ENCODE measurements around the gene MATR3. TPM values are rescaled to one million over a fixed set of nuclear protein-coding genes. Genes with fewer than 3 reads are reported as not detected.
A peak's percentile ranks its signal among the peaks of the same experiment; 100 is the strongest.

MATR3 gene
- total RNA-seq, 1 donor from 2014 or later: 169 TPM

GRCh38 chr5:139361835-139362429 is 68.4 kb downstream of the MATR3 start:
- Histone ChIP-seq H3K9me3 (ENCODE audit: control insufficient read depth in 3 of 3, low read length in 3 of 3) (no peaks in the 10 kb centered on the region), H3K9ac (ENCODE audit: low read depth in 1 of 3, low read length in 3 of 3) (no peak overlapping the region), H3K27ac (ENCODE audit: low read depth, low read length) (no peak overlapping the region), H3K27me3 (ENCODE audit: control insufficient read depth in 3 of 3, insufficient read depth in 3 of 3, low read length in 3 of 3) (no peaks in the 10 kb centered on the region), H3K4me3 (ENCODE audit: low read length in 3 of 3) (no peak overlapping the region), H3K4me1 (ENCODE audit: control insufficient read depth in 3 of 3, insufficient read depth in 3 of 3, low read length in 3 of 3) (no peaks in the 10 kb centered on the region), H3K36me3 (ENCODE audit: control insufficient read depth in 3 of 3, insufficient read depth in 3 of 3, low read length in 3 of 3) (peaks cover 0 to 24% (median 14%) of the 10 kb centered on the region in 3 donors)

- Histone ChIP-seq H3K4me1 (ENCODE audit: control insufficient read depth in 3 of 3, insufficient read depth in 3 of 3, low read length in 3 of 3) (peaks cover 3 to 5% (median 3%) of the 10 kb centered on the region in 3 donors), H3K27me3 (ENCODE audit: control insufficient read depth in 3 of 3, insufficient read depth in 3 of 3, low read length in 3 of 3) (no peaks in the 10 kb centered on the region), H3K9ac (ENCODE audit: low read depth in 1 of 3, low read length in 3 of 3) (no peak overlapping the region), H3K27ac (ENCODE audit: low read depth, low read length) (no peak overlapping the region), H3K4me3 (ENCODE audit: low read length in 3 of 3) (no peak overlapping the region), H3K9me3 (ENCODE audit: control insufficient read depth in 3 of 3, low read length in 3 of 3) (no peaks in the 10 kb centered on the region), H3K36me3 (ENCODE audit: control insufficient read depth in 3 of 3, insufficient read depth in 3 of 3, low read length in 3 of 3) (peaks cover 3 to 24% (median 21%) of the 10 kb centered on the region in 3 donors)
Measured at GRCh38 chr5:139363937-139364336, 70.4 kb downstream of the MATR3 start.

DNA sequence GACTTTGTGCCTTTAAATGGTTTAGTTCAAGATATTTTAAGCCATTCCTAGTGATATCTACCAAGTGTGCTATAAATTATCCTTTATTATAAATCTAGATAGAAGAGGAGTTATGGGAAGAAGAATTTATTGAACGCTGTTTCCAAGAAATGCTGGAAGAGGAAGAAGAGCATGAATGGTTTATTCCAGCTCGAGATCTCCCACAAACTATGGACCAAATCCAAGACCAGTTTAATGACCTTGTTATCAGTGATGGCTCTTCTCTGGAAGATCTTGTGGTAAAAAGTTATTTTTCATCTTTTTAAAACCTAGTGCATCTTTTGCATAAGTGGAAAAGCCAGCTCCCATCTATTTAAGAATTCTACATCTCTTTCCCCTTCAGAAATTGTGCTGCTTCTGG is 70.9 kb downstream of the MATR3 start:
- H3K4me3 ChIP-seq (ENCODE audit: low read length in 3 of 3): no peak overlapping the region
- no peak overlapping the region for H3K27ac ChIP-seq (ENCODE audit: low read depth, low read length)
- H3K36me3 ChIP-seq (ENCODE audit: control insufficient read depth in 3 of 3, insufficient read depth in 3 of 3, low read length in 3 of 3): peaks cover 3 to 28% (median 25%) of the 10 kb centered on the region in 3 donors

GRCh38 chr5:139368613-139369012 is 75.1 kb downstream of the MATR3 start:
- H3K9me3 ChIP-seq (ENCODE audit: control insufficient read depth in 3 of 3, low read length in 3 of 3): no peaks in the 10 kb centered on the region
- H3K4me1 ChIP-seq (ENCODE audit: control insufficient read depth in 3 of 3, insufficient read depth in 3 of 3, low read length in 3 of 3): peaks cover 11 to 22% (median 14%) of the 10 kb centered on the region in 3 donors
- no peaks in the 10 kb centered on the region for H3K27me3 ChIP-seq (ENCODE audit: control insufficient read depth in 3 of 3, insufficient read depth in 3 of 3, low read length in 3 of 3)
- H3K27ac ChIP-seq (ENCODE audit: low read depth, low read length): peak overlapping the region; percentile 10
- H3K4me3 ChIP-seq (ENCODE audit: low read length in 3 of 3): no peak overlapping the region
- H3K36me3 ChIP-seq (ENCODE audit: control insufficient read depth in 3 of 3, insufficient read depth in 3 of 3, low read length in 3 of 3): peaks cover 8 to 41% (median 30%) of the 10 kb centered on the region in 3 donors
- H3K9ac ChIP-seq (ENCODE audit: low read depth in 1 of 3, low read length in 3 of 3): no peak overlapping the region

More for the DNA sequence above, 70.9 kb downstream of the MATR3 start:
- no peak overlapping the region for H3K9ac ChIP-seq (ENCODE audit: low read depth in 1 of 3, low read length in 3 of 3)
- no peaks in the 10 kb centered on the region for H3K27me3 ChIP-seq (ENCODE audit: control insufficient read depth in 3 of 3, insufficient read depth in 3 of 3, low read length in 3 of 3)
- no peaks in the 10 kb centered on the region for H3K9me3 ChIP-seq (ENCODE audit: control insufficient read depth in 3 of 3, low read length in 3 of 3)
- peaks cover 6 to 10% (median 8%) of the 10 kb centered on the region in 3 donors for H3K4me1 ChIP-seq (ENCODE audit: control insufficient read depth in 3 of 3, insufficient read depth in 3 of 3, low read length in 3 of 3)

GRCh38 chr5:139369181-139369580 is 75.6 kb downstream of the MATR3 start:
- Histone ChIP-seq H3K4me1 (ENCODE audit: control insufficient read depth in 3 of 3, insufficient read depth in 3 of 3, low read length in 3 of 3) (peaks cover 16 to 28% (median 20%) of the 10 kb centered on the region in 3 donors), H3K27ac (ENCODE audit: low read depth, low read length) (peak overlapping the region; percentile 10), H3K27me3 (ENCODE audit: control insufficient read depth in 3 of 3, insufficient read depth in 3 of 3, low read length in 3 of 3) (no peaks in the 10 kb centered on the region), H3K9me3 (ENCODE audit: control insufficient read depth in 3 of 3, low read length in 3 of 3) (no peaks in the 10 kb centered on the region), H3K9ac (ENCODE audit: low read depth in 1 of 3, low read length in 3 of 3) (no peak overlapping the region), H3K4me3 (ENCODE audit: low read length in 3 of 3) (no peak overlapping the region), H3K36me3 (ENCODE audit: control insufficient read depth in 3 of 3, insufficient read depth in 3 of 3, low read length in 3 of 3) (peaks cover 9 to 36% (median 26%) of the 10 kb centered on the region in 3 donors)

- no peaks in the 10 kb centered on the region for H3K9me3 ChIP-seq (ENCODE audit: control insufficient read depth in 3 of 3, low read length in 3 of 3)
- H3K36me3 ChIP-seq (ENCODE audit: control insufficient read depth in 3 of 3, insufficient read depth in 3 of 3, low read length in 3 of 3): peaks cover 11 to 20% (median 18%) of the 10 kb centered on the region in 3 donors
- H3K27ac ChIP-seq (ENCODE audit: low read depth, low read length): no peak overlapping the region
- H3K27me3 ChIP-seq (ENCODE audit: control insufficient read depth in 3 of 3, insufficient read depth in 3 of 3, low read length in 3 of 3): no peaks in the 10 kb centered on the region
- no peak overlapping the region for H3K4me3 ChIP-seq (ENCODE audit: low read length in 3 of 3)
- H3K9ac ChIP-seq (ENCODE audit: low read depth in 1 of 3, low read length in 3 of 3): no peak overlapping the region
- H3K4me1 ChIP-seq (ENCODE audit: control insufficient read depth in 3 of 3, insufficient read depth in 3 of 3, low read length in 3 of 3): peaks cover 20 to 39% (median 22%) of the 10 kb centered on the region in 3 donors
Measured at GRCh38 chr5:139371482-139372435, 78.2 kb downstream of the MATR3 start.

DNA sequence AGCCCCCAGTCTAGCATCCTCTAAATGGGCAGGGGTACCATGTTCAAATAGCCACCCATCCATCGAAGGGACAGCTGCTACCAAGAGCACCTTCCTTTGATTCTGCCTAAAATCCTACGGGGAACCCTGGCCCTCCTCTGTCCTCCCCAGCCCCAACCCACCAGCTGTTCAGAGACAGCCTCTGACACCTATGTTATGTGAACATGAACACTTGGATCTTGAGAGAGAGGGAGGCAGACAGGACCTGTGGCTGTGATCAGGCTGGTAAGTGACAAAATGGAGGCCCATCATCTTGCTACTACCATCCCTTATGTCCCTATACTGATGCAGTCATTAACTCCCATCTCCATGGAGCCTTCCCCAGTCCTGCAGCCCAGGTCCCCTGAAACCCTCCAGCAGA is 81.4 kb downstream of the MATR3 start:
- Histone ChIP-seq H3K27ac (ENCODE audit: low read depth, low read length) (no peak overlapping the region), H3K27me3 (ENCODE audit: control insufficient read depth in 3 of 3, insufficient read depth in 3 of 3, low read length in 3 of 3) (no peaks in the 10 kb centered on the region), H3K9me3 (ENCODE audit: control insufficient read depth in 3 of 3, low read length in 3 of 3) (no peaks in the 10 kb centered on the region), H3K9ac (ENCODE audit: low read depth in 1 of 3, low read length in 3 of 3) (no peak overlapping the region), H3K36me3 (ENCODE audit: control insufficient read depth in 3 of 3, insufficient read depth in 3 of 3, low read length in 3 of 3) (peaks cover 2 to 13% (median 8%) of the 10 kb centered on the region in 3 donors), H3K4me3 (ENCODE audit: low read length in 3 of 3) (no peak overlapping the region), H3K4me1 (ENCODE audit: control insufficient read depth in 3 of 3, insufficient read depth in 3 of 3, low read length in 3 of 3) (peaks cover 14 to 34% (median 19%) of the 10 kb centered on the region in 3 donors)

DNA sequence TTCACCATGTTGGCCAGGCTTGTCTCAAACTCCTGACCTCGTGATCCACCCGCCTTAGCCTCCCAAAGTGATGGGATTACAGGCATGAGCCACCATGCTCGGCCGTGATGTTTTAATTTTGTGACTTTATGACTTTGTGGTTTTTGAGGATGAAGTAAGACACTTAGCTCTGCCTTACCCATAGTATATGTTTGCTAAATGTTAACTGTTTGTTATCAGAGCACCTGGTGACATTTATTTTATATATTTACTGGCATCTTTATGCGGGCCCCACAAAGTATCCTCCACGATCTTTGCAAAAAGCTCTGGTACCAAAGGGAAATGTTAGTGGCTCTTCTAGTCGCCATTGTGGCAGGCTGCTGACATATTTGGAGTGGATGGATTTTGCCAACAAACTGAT is 82.8 kb downstream of the MATR3 start:
- peaks cover 14 to 34% (median 19%) of the 10 kb centered on the region in 3 donors for H3K4me1 ChIP-seq (ENCODE audit: control insufficient read depth in 3 of 3, insufficient read depth in 3 of 3, low read length in 3 of 3)
- H3K9me3 ChIP-seq (ENCODE audit: control insufficient read depth in 3 of 3, low read length in 3 of 3): no peaks in the 10 kb centered on the region
- no peak overlapping the region for H3K4me3 ChIP-seq (ENCODE audit: low read length in 3 of 3)
- H3K27ac ChIP-seq (ENCODE audit: low read depth, low read length): no peak overlapping the region
- no peak overlapping the region for H3K9ac ChIP-seq (ENCODE audit: low read depth in 1 of 3, low read length in 3 of 3)
- H3K27me3 ChIP-seq (ENCODE audit: control insufficient read depth in 3 of 3, insufficient read depth in 3 of 3, low read length in 3 of 3): no peaks in the 10 kb centered on the region
- H3K36me3 ChIP-seq (ENCODE audit: control insufficient read depth in 3 of 3, insufficient read depth in 3 of 3, low read length in 3 of 3): peaks cover 0 to 8% (median 8%) of the 10 kb centered on the region in 3 donors

- no peak overlapping the region for H3K27ac ChIP-seq (ENCODE audit: low read depth, low read length)
- H3K36me3 ChIP-seq (ENCODE audit: control insufficient read depth in 3 of 3, insufficient read depth in 3 of 3, low read length in 3 of 3): peaks cover 0 to 5% (median 0%) of the 10 kb centered on the region in 3 donors
- H3K9me3 ChIP-seq (ENCODE audit: control insufficient read depth in 3 of 3, low read length in 3 of 3): no peaks in the 10 kb centered on the region
- H3K27me3 ChIP-seq (ENCODE audit: control insufficient read depth in 3 of 3, insufficient read depth in 3 of 3, low read length in 3 of 3): no peaks in the 10 kb centered on the region
- no peak overlapping the region for H3K4me3 ChIP-seq (ENCODE audit: low read length in 3 of 3)
- no peak overlapping the region for H3K9ac ChIP-seq (ENCODE audit: low read depth in 1 of 3, low read length in 3 of 3)
- peaks cover 14 to 29% (median 17%) of the 10 kb centered on the region in 3 donors for H3K4me1 ChIP-seq (ENCODE audit: control insufficient read depth in 3 of 3, insufficient read depth in 3 of 3, low read length in 3 of 3)
Measured at GRCh38 chr5:139377226-139377625, 83.7 kb downstream of the MATR3 start.
